ENCODE measurements around the gene DIAPH3. TPM values are rescaled to one million over a fixed set of nuclear protein-coding genes. Genes with fewer than 3 reads are reported as not detected.

Gene DIAPH3
- total RNA-seq, 2 donors from 2014 or later: 0.27 to 2.4 TPM

GRCh38 chr13:60138674-60139073 is 25.1 kb downstream of the DIAPH3 start:
- Histone ChIP-seq H3K9me3 (no peaks in the 10 kb centered on the region), H3K4me3 (no peak overlapping the region), H3K36me3 (no peaks in the 10 kb centered on the region), H3K27me3 (replicated peaks; ENCODE audit: insufficient read depth) (no peaks in the 10 kb centered on the region), H3K27ac (no peak overlapping the region), H3K4me1 (replicated peaks) (no peaks in the 10 kb centered on the region)
- intact Hi-C loops (cut with DNase I): no loop called here
- no peak for DNase-seq (ENCODE audit: low spot score)
- WGBS: 67% methylated on average over 1 of the region's 1 CpG
- TF ChIP-seq POLR2A (IDR thresholded peaks at IDR 0.05): no peak

- intact Hi-C loops (cut with DNase I): no loop called here
- no peak for DNase-seq (ENCODE audit: low spot score)
Measured at GRCh38 chr13:60137911-60138560, 25.7 kb downstream of the DIAPH3 start.

GRCh38 chr13:60135344-60135743 is 28.4 kb downstream of the DIAPH3 start:
- no peak overlapping the region for H3K27ac ChIP-seq
- no peaks in the 10 kb centered on the region for H3K36me3 ChIP-seq
- 46% methylated on average over 1 of the region's 1 CpG for WGBS
- H3K27me3 ChIP-seq (replicated peaks; ENCODE audit: insufficient read depth): no peaks in the 10 kb centered on the region
- intact Hi-C loops (cut with DNase I): no loop called here
- H3K4me1 ChIP-seq (replicated peaks): no peaks in the 10 kb centered on the region
- no peak overlapping the region for H3K4me3 ChIP-seq
- TF ChIP-seq POLR2AphosphoS5 (IDR thresholded peaks at IDR 0.05) (no peak), POLR2A (IDR thresholded peaks at IDR 0.05) (no peak), CTCF (IDR thresholded peaks at IDR 0.05) (no peak)
- no peak for DNase-seq (ENCODE audit: low spot score)
- H3K9me3 ChIP-seq: no peaks in the 10 kb centered on the region

More at GRCh38 chr13:60137911-60138560, 25.7 kb downstream of the DIAPH3 start:
- H3K27ac ChIP-seq: no peak overlapping the region
- WGBS: 86% methylated on average over 8 of the region's 8 CpGs
- no peak overlapping the region for H3K4me3 ChIP-seq
- no peaks in the 10 kb centered on the region for H3K27me3 ChIP-seq (replicated peaks; ENCODE audit: insufficient read depth)
- no peaks in the 10 kb centered on the region for H3K4me1 ChIP-seq (replicated peaks)
- no peaks in the 10 kb centered on the region for H3K9me3 ChIP-seq
- H3K36me3 ChIP-seq: no peaks in the 10 kb centered on the region
- no peak for TF ChIP-seq POLR2A (IDR thresholded peaks at IDR 0.05)
- TF ChIP-seq CTCF (IDR thresholded peaks at IDR 0.05): no peak
- TF ChIP-seq POLR2AphosphoS5 (IDR thresholded peaks at IDR 0.05): no peak

GRCh38 chr13:60134376-60134775 is 29.4 kb downstream of the DIAPH3 start:
- WGBS: 79% methylated on average over 4 of the region's 4 CpGs
- TF ChIP-seq CTCF (IDR thresholded peaks at IDR 0.05): no peak
- TF ChIP-seq POLR2AphosphoS5 (IDR thresholded peaks at IDR 0.05): no peak
- TF ChIP-seq POLR2A (IDR thresholded peaks at IDR 0.05): no peak
- Histone ChIP-seq H3K9me3 (no peaks in the 10 kb centered on the region), H3K4me3 (no peak overlapping the region), H3K27me3 (replicated peaks; ENCODE audit: insufficient read depth) (no peaks in the 10 kb centered on the region), H3K27ac (no peak overlapping the region), H3K36me3 (no peaks in the 10 kb centered on the region), H3K4me1 (replicated peaks) (no peaks in the 10 kb centered on the region)
- intact Hi-C loops (cut with DNase I): no loop called here
- DNase-seq (ENCODE audit: low spot score): no peak

- H3K4me1 ChIP-seq (replicated peaks): no peaks in the 10 kb centered on the region
- no peaks in the 10 kb centered on the region for H3K9me3 ChIP-seq
- H3K27ac ChIP-seq: no peak overlapping the region
- no peak for DNase-seq (ENCODE audit: low spot score)
- no peak overlapping the region for H3K4me3 ChIP-seq
- WGBS: 98% methylated on average over 3 of the region's 3 CpGs
- intact Hi-C loops (cut with DNase I): no loop called here
- no peak for TF ChIP-seq CTCF (IDR thresholded peaks at IDR 0.05)
- no peak for TF ChIP-seq POLR2A (IDR thresholded peaks at IDR 0.05)
- TF ChIP-seq POLR2AphosphoS5 (IDR thresholded peaks at IDR 0.05): no peak
- no peaks in the 10 kb centered on the region for H3K27me3 ChIP-seq (replicated peaks; ENCODE audit: insufficient read depth)
- no peaks in the 10 kb centered on the region for H3K36me3 ChIP-seq
Measured at GRCh38 chr13:60121337-60121687, 42.4 kb downstream of the DIAPH3 start.

All from prostate gland (tissue), 2 donors.